IPS DF 4.7 (cell line): ENCODE data around the gene WIPF3.

Experiments
- DNase-seq: peaks from one replicate; pipeline ENCODE4 v3.0.0-alpha.2; 2013; ENCODE audit warnings: low spot score; ENCODE audit errors: extremely low read depth

The WIPF3 gene

GRCh38 chr7:29808075-29808801 lies 1.9 kb downstream of the WIPF3 start:
- DNase-seq: no peak

DNA sequence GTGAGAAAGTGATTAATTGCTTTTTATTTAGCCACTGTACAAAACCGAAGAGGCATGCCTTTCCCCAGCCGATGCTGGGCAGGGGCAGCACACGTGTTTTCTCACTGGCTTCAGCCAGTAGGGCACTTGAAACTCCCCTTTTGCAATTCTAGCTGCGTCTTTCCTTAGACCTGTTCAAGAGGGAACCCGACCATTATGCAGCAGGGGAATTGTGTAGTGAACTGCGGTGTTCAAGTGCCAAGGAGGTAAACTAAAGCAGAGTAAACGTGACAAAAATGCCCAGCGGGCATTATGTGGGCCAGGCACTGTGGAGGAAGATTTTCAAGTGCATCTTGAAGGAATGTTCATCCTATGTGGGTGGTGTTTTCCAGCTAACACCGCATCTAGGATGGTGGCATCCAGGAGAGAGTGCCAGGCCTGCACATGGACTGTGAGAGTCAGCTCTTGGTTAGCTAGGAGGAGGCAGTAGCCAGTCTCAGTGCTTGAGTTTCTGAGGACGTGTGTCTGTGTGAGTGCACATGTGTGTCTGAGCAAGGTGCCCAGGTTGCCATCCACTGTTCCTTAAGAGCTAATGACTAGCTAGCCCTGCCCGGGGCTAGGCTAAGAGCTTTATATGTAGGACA lies 3.3 kb downstream of the WIPF3 start:
- DNase-seq: no peak

GRCh38 chr7:29810297-29810696 lies 4.0 kb downstream of the WIPF3 start:
- DNase-seq: no peak

GRCh38 chr7:29810813-29811482 lies 4.6 kb downstream of the WIPF3 start:
- DNase-seq: no peak

DNA sequence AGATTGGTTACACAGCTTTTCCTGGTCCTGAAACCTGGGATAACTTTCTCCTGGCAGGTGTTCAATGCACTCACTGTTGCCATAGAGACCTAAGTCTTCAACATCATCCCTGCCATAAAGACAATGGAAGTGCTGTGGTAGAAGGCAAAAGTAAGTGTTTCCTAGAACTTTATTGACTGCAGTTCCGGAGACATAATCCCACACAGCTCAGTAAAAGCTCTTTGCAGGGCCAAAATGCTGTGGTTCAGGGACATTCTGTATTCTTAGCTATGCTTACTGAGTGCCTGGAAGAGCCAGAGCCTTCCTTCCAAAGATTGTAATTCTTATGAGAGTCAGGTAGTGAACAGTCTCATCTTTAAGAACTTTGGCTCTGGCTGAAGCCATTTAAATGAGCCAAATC lies 5.3 kb downstream of the WIPF3 start:
- no peak for DNase-seq

DNA sequence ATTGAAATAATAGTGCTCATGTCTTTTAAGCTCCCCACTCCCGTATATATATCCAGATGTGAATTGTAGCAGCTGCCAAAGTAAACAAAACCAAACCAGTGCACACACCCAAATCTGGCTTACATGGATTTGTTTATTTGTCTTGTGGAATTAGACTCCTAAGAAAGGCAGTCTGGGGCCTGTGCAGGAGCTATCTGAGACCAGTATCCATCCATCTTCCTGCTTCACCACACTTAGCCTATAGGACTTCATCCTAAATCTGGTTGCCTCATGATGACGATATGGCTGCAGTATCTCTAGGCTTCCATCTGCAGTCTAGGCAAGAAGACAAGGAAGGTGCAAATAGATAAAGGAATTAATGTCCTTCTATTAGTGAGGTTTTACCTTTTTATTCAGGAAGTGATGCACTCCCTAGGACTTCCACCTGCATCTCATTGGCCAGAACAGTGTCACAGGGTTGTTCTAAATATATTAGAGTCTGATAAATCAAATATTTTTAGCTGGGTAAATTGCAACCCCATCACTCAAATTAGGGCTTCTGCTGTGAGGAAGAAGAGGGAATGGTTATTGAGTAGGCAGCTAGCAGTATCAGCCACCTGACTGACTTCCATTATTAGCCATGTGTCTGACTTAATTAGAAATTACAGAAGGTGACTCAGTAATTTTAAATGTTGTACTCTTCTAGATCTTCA lies 6.0 kb downstream of the WIPF3 start:
- DNase-seq: no peak

DNA sequence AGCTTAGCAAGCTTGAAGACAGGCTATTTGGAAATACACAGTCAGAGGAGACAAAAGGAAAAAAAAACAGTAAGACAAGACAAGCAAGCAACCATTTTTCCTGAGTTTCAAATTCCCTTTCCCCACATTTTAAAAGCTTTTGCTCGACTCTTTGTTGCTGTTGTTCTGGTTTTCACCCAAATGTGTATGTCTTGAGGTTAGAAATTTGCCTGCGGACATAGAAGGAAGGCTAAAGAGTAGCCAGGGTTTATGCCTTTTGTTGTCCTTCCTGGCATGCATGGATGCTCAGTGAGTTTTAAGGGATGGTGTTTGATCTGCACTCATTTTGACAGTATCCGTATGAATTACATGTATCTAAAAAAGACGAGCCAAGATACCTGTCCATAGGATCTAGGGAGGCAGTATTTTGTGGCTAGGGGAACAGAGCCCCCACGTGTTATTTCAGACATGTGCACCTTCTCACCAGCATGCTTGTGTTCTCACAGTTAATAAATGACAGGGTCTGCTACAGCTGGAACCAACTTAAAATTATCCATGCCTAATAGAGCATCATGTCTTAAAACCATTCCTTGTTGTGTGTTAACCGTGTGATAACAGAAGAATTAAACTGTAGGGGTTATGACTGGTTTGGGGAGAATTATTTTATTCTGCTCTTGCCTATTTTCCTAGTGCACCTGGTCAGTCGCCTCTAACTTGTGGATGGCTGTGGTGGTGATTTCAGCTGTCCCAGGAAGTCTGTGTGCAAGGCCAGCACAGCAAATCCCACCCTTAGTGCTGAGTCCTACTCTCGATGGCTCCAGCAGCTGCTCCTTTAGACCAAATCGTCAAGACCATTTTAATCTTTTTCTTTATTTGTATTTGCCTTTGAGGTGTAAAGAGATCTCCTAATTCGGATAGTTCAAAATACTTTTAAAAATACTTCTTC lies 9.1 kb downstream of the WIPF3 start:
- DNase-seq: no peak

- DNase-seq: no peak
Measured at GRCh38 chr7:29818308-29818707, 12.0 kb downstream of the WIPF3 start.

DNA sequence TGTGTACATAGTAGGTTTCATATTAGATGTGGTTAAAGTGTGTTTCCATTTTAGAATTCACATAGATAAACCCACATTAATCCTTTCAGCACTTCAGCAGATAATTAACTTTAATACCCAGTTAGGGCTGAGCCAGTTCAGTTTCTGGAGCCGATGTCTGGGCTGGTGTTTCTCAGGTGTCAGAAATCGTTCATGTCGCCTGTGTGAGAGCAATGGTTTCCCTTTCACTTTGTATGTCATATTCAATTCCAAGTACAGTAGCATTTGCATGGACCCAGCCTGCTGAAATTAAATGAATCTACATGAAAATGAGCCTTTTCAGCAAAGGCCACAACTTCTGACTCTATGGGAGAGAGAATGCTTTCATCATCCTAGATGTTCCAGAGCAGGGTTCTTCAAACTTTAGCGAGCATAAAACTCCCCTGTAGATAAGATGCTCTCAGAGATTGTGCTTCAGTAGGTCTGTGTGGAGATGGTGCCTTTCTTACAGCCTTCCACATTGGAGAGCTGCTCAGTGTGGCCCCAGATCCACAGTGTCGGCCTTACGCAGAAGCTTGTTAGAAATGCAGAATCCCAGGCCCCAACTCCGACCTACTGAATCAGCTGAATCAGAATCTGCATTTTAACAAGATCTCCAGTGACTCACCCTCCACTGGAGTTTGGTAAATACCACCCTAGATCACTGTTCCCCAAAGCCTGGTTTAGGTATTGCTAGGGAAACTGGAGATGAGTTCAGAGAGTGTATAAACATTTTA lies 19.6 kb downstream of the WIPF3 start:
- DNase-seq: no peak

GRCh38 chr7:29826530-29826822 lies 20.2 kb downstream of the WIPF3 start:
- DNase-seq: no peak

GRCh38 chr7:29826904-29827303 lies 20.6 kb downstream of the WIPF3 start:
- no peak for DNase-seq

DNA sequence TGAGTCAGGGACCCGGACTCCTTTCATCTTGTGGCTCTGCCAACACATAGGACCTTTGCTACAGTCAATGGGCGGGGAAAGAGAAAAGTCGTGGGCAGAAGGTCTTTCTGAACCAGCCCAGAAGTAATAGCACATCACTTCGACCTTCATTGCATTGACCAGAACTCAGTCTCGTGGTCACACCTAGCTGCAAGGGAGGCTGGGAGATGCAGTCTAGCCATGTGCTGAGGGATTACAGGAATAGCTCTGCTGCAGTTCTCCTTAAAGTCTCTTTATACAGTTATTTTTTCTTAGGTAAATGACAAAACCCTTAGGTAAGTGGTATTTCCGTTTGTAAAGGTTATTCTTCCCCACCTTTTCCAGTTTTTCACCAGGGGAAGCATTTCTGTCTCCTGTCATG lies 25.4 kb downstream of the WIPF3 start:
- no peak for DNase-seq

- DNase-seq: no peak
Measured at GRCh38 chr7:29833929-29834328, 27.6 kb downstream of the WIPF3 start.

DNA sequence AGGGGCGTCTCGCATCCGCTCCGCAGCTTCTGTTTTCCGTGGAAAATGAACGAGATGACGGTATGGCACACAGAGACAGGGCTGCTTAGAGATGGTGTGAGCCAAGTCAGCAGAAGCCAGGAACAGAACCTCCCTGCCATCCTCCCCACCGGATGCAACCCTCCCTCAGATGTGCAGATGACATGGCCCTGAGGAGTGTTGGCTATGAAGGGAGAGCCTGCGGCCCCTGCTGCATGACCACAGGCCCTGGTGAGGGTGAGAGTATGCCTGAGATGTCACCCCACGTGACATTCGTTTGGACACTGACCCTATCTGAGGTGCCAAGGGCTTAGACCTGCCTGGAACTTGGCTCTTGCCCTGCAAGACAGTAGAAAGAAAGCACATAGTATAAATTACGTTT lies 29.4 kb downstream of the WIPF3 start:
- no peak for DNase-seq

- no peak for DNase-seq
Measured at GRCh38 chr7:29839302-29839701, 33.0 kb downstream of the WIPF3 start.

DNA sequence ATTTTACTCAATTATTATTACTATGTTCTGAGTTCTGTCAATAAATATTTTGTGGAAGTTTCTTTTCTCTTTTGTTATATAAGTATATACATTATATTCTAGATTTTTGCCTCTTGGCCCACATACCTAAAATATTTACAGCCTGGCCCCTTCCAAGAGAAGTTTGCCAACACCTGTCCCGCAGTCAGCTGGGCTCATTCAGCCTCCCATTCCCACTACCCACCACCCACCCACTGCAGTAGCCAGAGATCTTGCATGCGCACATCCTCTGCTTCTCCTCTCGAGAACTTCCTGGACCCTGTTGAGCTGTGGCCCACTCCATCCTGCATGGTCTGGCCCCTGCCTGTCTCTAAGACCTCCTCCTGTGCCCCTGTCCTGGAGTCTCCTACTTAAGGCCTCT lies 33.6 kb downstream of the WIPF3 start:
- no peak for DNase-seq

DNA sequence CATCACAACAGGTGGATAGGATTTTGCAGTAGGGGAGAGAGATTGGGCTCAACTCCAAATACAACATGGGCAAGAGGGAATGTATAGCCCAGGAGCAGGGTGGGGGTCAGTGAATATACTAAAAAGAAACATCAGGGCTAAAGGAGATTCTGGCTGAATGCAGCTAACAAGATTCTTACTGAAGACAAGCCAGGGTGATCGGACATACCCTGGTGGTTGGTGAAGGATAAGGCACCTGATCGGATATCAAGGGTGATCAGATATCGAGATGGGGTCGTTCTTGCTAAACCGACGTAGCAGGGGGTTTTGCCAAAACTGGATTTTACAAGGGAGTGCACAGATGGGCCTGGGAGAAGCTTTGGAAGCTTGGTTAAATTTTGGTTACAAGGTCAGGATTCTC lies 34.4 kb downstream of the WIPF3 start:
- DNase-seq: no peak

- DNase-seq: no peak
Measured at GRCh38 chr7:29841926-29842701, 35.8 kb downstream of the WIPF3 start.

GRCh38 chr7:29843093-29843492 lies 36.8 kb downstream of the WIPF3 start:
- no peak for DNase-seq

DNA sequence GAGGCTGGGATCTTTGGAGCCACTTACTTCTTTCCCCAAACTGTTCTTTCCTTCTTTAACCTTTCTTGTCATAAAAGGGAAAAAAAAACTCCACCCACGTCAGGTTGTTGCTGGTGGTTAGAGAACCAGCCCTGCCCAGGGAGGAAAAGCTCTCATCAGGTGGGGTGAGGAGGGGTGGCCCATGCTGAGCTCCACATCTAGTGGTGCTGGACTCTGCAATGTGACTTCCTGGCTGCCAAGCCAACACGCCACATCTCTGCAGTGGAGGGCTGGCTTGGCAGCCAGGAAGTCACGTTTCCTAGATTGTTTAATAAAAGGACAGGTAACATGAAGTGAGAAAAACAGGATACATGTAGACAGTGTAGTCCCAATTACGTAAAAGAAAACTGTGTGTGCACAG lies 37.4 kb downstream of the WIPF3 start:
- no peak for DNase-seq
